22Rv1 (cell line): ENCODE measurements around the gene PSD2.

Experiments
- H3K27ac ChIP-seq: fragments of 450-650 bp; 2 replicates; pipeline ENCODE4 v1.5.1; 2017
- ZFX ChIP-seq: fragments of 450-650 bp; IDR thresholded peaks from 2 replicates; pipeline ENCODE4 v1.6.1; 2017; ENCODE audit warnings: antibody characterized with exemption, borderline replicate concordance
- TF ChIP-seq, protein P1 (sequence below): fragments of 450-650 bp; IDR thresholded peaks from 2 replicates; pipeline ENCODE4 v1.5.1; 2017; ENCODE audit warnings: mild to moderate bottlenecking

The PSD2 gene

DNA sequence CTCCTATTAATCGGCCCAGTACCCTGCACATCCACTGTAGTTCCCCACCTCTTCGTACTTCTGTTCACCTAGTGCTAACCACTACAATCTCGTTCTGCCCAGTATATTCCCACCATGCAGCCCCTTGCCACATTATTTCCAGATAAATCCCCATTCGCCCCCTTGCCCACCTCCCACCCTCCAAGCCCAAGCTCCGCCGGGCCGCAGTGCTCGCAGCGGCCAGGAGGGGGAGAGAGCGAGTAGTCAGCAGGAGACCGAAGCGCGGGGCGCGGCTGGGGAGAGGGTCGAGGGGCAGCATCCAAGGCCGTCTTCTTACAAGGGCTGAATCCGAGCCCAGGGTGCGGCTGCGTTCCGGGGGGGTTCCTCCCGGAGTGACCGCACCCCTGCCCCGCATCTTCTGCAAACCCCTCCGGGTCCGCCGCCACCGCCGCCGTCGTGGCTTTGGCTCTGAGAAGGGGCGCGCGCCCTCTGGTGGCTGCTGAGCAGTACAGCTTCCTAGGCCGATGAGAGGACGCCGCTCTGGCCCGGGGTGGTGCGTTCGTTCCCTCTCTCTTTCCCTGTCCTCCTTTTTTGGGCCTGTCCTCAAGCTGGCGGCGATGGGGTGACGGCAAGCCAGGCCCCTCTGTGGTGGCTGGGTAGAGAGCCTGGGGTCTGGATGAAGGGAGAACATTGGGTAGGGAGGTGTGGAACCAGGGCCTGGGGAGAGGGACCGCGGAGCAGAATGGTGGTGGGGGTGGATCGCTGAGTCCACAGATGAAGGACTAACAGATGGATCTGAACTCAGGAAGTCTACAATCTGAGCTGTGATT lies 30.0 kb upstream of the PSD2 start:
- no peak for TF ChIP-seq ZFX
- TF ChIP-seq, protein P1, sequence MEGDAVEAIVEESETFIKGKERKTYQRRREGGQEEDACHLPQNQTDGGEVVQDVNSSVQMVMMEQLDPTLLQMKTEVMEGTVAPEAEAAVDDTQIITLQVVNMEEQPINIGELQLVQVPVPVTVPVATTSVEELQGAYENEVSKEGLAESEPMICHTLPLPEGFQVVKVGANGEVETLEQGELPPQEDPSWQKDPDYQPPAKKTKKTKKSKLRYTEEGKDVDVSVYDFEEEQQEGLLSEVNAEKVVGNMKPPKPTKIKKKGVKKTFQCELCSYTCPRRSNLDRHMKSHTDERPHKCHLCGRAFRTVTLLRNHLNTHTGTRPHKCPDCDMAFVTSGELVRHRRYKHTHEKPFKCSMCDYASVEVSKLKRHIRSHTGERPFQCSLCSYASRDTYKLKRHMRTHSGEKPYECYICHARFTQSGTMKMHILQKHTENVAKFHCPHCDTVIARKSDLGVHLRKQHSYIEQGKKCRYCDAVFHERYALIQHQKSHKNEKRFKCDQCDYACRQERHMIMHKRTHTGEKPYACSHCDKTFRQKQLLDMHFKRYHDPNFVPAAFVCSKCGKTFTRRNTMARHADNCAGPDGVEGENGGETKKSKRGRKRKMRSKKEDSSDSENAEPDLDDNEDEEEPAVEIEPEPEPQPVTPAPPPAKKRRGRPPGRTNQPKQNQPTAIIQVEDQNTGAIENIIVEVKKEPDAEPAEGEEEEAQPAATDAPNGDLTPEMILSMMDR = peak; percentile 100
- H3K27ac ChIP-seq = no peak overlapping the region

DNA sequence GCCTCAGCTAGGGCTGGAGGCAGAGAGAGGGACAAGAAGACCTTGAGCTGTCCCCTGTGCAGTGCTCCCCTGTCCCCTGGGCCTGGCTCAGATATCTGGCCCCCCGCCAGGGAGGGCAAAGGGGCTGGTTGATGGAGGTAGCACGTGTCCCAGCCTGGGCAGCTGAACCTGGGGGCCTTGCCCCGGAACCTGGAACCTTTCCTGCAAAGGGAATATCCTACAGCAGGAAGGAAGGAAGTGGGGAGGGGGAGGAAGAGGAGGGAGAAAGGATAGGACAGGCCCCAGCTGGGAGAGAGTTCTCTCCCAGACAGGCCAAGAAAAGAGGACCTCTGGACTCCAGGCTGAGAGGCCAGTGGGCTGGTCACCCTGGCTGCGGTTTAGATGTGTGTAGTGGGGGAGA lies 27.6 kb upstream of the PSD2 start:
- no peak for TF ChIP-seq ZFX
- TF ChIP-seq, protein P1 = no peak

GRCh38 chr5:139768807-139769465 lies 26.7 kb upstream of the PSD2 start:
- no peak overlapping the region for H3K27ac ChIP-seq
- TF ChIP-seq ZFX = no peak
- TF ChIP-seq, protein P1 = no peak

More for the DNA sequence above, 27.6 kb upstream of the PSD2 start:
- no peak overlapping the region for H3K27ac ChIP-seq

DNA sequence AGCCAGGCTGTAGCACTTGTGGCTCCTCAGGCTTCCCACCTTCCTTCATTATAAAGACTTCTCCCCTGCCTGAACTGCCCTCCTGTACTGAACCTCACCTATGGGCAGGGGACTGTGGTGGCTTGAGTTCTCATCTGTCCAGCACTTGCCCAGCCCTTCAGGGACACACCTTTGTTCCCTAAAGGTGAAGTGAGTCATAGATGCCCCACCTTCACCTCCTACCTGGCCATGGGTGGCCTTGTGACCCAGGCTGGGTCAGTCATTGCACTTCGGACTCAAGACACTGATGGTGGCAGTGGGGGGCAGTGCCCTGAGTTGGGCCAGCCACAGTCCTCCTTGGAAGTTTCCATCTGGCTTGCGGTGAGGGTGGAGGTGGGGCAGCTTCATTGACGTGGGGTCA lies 26.1 kb upstream of the PSD2 start:
- no peak overlapping the region for H3K27ac ChIP-seq
- TF ChIP-seq, protein P1 = no peak
- no peak for TF ChIP-seq ZFX

GRCh38 chr5:139770722-139771121 lies 24.9 kb upstream of the PSD2 start:
- no peak overlapping the region for H3K27ac ChIP-seq
- TF ChIP-seq, protein P1 = no peak
- TF ChIP-seq ZFX = no peak

- TF ChIP-seq, protein P1 = no peak
- TF ChIP-seq ZFX = no peak
- H3K27ac ChIP-seq = no peak overlapping the region
These were observed 23.4 kb upstream of the PSD2 start for GRCh38 chr5:139772089-139772791.
